NCI-H1048 (cell line): Measurements from ENCODE around the gene NHLRC4.

ENCODE experiments used
- DNase-seq: peaks from one replicate; lab custom pipeline; 2025; lab: John Stamatoyannopoulos, UW

NHLRC4 gene

GRCh38 chr16:530111-530817 lies 36.5 kb upstream of the NHLRC4 start:
- no peak for DNase-seq

- no peak for DNase-seq
Observed at GRCh38 chr16:531494-532125, 35.2 kb upstream of the NHLRC4 start.

GRCh38 chr16:533391-534123 lies 33.2 kb upstream of the NHLRC4 start:
- no peak for DNase-seq

DNA sequence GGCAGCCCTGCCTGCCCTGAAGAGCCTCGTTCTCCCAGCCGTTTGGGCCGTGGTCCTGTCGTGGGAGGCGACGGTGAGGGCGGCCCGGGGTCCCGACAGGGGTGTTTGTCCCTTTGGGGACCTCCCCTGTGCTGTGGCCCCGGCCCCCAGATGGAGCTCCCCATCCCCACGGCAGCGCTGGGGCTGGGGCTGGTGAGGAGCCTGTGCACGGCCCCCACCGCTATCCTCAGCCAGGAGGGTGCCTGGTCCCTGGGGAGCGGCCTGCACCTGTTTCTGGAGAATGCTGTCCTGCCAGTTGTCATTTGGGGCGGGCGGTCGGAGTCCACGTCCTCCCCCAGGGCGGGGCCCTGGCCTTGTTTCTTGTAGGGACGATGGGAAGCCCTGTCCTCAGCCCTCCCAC lies 32.7 kb upstream of the NHLRC4 start:
- DNase-seq = no peak

DNA sequence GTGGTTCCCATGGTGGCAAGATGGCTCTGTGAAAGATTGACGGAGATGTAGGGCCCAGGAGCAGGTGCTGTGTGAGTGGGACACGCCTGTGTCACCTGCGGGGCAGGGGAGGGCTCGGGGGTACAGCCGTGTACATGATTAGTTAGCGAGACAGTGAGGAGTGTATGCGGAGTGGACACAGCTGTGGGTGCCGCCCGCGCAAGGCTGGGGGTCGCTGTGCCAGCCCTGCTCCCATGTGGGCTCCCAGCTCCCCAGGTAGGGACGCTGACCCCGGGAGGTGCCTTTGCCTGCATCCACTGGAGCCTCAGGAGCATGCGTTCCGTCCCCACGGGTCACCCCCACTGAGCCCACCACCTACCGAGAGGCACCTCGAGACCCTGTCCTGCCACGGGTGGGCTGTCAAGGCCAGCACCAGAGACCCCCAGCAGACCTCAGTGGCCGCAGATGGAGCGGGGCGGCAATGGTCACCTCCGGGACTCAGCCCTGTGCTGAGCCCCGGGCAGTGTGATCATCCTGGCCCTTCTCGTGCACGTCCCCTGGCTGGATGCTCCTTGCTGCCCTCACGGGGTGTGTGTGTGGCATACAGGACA lies 31.9 kb upstream of the NHLRC4 start:
- DNase-seq = no peak

DNA sequence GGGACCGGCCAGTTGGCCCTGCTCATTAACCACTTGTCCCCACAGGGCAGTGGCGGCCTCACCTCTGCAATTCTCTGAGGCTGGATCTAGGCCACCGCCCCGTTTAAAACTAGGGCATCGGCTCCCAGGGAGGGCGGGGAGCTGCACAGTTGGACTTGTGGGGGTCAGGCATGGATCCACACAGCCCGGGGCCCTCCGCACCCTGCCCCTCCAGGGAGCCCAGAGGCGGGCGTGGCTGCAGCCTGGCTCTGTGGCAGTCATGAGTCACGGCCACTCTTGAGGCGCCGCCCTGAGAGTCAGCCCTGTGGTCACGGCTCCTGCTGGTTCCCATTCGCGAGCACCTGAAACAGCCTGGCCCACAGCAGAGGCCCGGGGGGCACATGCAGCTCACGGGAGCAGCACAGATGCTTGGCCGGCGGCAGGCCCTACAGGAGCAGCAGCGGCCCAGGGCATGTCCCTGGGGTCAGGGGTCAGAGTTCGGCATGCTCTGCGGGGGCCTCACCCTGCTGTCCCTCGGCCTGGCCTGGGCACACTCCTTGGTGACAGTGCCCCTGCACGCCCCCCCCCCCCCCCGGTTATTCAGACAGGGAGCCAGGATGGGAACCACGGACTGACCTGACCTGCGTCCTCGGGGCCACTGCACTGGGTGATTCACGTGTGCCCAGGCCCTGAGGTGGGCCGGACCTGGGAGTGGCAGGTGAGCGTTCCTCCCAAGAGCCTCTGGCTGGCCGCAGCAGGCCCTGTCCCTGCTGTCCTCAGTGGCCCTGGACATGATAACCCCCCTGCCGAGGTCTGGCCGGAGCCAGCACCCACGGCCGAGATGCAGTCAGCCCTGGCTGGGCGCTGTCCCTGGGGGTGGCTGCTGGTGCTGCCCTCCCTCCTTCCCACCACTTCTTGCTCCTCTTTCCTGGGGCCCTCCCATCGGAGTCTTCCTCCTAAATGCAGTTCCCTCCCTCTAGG lies 31.1 kb upstream of the NHLRC4 start:
- DNase-seq = no peak

DNA sequence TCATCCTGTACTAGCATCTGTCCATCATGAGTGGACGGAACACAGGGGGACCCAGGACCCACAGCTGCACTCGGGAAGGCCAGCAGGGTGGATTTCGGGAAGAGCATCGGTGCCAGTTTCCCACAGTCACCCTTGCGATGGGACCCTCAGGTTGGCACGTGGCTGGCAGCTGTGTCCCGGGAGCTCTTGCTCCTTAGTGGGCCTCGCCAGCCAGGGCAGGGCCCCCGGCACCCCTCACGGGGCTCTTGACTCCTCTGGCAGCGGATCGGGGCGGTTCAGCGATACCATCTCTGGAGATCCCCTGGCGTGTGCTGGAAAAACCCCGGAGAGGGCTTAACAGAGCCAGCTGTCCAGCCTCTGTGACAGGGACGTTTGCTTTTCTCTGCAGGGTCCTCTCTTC lies 30.1 kb upstream of the NHLRC4 start:
- no peak for DNase-seq

DNA sequence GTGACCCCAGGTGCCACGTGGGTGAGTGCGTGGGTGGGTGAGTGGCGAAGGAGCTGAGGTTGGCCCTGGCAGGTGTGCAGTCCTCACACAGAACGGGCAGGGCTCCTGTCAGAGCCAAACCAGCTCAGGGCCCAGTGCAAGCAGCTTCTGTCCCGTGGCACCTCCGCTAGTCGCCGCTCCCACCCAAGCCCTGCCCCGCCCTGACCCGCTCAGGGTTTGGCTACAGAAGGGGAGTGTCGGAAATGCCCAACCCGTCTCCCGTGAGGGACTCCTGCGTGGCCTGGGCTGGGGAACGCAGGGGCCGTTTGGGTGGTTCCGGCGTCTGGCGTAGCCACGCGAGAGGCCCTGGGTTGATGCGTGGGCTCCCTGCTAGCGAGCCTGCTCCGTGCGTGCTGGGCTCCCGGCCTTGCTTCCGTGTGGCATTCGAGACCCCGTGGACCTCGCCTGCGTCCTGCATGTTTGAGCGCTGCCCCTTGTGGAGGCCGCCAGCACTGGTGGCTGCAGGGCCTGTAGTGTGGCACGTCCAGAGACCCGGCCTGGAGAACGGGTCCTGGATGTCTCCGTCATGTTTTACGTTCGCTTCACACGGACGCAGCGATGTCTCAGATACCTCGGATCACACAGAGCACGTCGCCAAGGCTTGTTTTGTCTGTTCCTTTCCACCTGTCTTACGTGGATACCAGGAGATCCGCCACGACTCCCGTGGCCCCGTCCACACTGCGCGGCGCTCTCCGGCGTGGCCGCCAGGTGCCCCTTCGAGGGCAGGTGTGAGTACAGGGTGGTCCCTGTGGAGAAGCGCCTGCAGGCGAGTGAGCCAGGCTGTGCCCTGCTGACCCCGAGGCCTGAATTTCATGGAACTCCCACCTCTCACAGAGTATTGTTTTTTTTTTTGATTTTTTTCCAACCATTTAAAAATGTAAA lies 29.1 kb upstream of the NHLRC4 start:
- no peak for DNase-seq

DNA sequence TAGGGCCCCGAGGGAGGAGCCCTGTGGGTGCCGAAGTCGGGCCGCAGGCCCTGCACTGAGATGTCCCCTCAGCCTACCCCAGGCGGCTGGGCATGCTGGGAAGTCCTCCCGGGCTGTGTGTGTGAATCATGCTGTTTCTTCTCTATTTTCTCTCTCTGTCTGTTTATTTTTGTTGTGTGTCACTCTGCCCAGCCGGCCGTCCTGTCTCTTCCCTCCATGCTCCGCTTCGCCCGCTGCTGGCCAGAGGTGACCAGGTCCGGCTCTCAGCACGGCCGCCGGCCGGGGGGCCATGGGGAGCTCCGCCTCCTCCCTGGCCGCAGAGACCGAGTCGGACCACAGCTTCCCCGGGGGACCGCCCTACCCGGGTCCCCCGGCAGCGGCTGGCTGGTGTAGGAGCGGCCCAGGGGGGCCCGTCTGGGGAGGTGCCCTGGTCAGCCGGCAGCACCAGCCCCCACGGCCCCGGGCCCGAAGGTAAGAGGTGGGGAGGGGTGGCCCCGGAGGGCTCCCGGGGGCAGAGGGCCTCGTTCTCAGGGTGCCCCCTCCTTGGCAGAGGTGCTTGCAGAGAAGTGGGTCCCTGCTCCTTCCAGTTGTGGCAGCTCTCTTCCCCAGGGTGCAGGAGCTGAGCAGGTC lies 26.8 kb upstream of the NHLRC4 start:
- no peak for DNase-seq

DNA sequence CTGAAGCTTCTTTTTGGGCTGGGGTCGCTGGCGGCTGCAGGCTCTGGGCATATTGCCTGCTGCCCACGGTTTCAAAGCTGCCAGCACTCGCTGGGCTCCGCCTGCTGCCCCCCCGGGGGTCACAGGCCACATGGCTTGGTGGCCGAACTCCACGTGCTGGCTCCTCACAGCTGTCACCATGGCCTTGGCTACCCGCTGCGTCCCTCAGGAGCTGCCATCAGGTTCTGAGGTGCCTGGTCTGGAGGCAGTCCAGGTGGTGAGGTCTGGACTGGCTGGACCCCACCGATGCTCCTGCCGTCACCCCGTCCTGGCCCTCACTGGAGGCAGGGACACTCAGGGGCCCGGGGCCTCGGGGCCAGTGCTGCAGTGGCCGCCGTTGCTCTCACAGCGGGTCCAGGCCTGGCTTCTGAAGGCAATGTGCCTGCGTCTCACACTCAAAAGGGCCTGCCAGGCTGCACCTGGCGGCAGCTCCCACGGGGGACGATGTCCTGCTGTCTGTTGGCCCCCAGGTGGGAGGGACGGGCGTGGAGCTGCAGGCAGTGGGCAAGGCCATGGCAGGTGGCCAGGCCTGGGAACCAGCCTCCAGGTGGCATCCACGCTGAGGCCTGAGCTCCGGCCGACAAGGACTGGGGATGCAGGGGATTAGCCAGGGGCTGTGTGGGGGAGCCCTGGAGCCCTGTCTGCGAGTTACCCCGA lies 26.0 kb upstream of the NHLRC4 start:
- DNase-seq = no peak

DNA sequence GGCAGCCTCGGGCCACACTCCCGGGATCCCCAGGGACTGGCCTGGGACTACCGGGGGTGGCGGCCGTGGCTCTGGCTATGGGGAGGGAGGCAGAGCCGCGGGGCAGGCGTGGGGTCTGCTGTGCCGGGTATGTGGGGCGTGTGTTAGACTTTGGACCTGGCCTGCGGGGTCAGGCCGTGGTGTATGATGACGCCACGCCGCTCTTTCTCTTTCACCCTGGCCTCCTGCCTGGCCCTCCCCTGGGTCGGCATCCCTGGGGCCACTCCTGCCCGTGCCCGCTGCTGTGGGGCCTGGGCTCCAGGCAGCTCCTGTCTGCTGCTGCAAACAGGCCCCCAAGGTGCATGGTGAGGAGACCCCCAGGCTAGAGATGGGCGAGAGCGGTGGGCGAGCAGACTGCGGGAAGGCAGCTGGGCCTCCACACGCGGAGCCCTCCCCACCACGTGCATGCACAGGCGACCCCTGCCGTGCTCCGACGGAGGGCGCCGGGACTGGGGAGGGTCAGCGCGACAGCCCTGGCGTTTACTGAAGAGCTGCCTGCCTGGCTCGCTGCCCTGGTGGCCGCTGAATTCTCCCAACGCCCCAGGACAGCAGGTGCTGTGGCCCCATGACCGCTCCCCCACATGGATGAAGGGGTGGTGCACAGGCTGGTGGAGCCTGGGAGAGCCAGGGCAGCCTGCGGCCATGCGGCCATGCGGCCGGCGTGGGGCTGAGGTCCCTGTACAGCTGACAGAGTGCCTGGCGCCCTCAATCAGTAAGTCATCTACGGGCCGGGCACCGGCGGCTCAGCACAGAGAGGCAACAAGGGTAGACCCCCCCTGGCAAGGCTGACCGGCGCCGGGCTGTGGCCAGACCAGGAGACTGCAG lies 23.3 kb upstream of the NHLRC4 start:
- DNase-seq = no peak

- no peak for DNase-seq
Observed at GRCh38 chr16:544517-544916, 22.3 kb upstream of the NHLRC4 start.

GRCh38 chr16:546909-547770 lies 19.7 kb upstream of the NHLRC4 start:
- no peak for DNase-seq

- DNase-seq = no peak
Observed at GRCh38 chr16:548586-548985, 18.2 kb upstream of the NHLRC4 start.

GRCh38 chr16:549544-550263 lies 17.1 kb upstream of the NHLRC4 start:
- no peak for DNase-seq

- DNase-seq = no peak
Observed at GRCh38 chr16:551210-551609, 15.6 kb upstream of the NHLRC4 start.

- no peak for DNase-seq
Observed at GRCh38 chr16:552171-552570, 14.6 kb upstream of the NHLRC4 start.
